Prostate gland (tissue), 2 donors: ENCODE data around the gene KBTBD12. TPM values are rescaled to one million over a fixed set of nuclear protein-coding genes. Genes with fewer than 3 reads are reported as not detected.

Source experiments
- DNase-seq: peaks from one replicate; pipeline ENCODE4 v3.0.0-alpha.2; 2019; ENCODE audit warnings: low spot score
- H3K27ac ChIP-seq, 2 donors: fragments of 200-600 bp; sonication (generic); 2 replicates each; pipeline ENCODE4 v1.5.1; 2017 to 2019
- H3K27me3 ChIP-seq: fragments of 200-600 bp; sonication (generic); replicated peaks from 2 replicates; pipeline ENCODE4 v1.5.1; 2019; ENCODE audit not compliant: insufficient read depth
- H3K36me3 ChIP-seq, 2 donors: fragments of 200-600 bp; sonication (generic); 1 replicate in 1 of 2; 2 replicates in 1 of 2; pipeline versions ENCODE4 v1.5.1 to v1.8.1; 2017 to 2019
- H3K4me1 ChIP-seq: fragments of 200-600 bp; sonication (generic); replicated peaks from 2 replicates; pipeline ENCODE4 v1.5.1; 2019
- H3K4me3 ChIP-seq, 2 donors: fragments of 200-600 bp; sonication (generic); 2 replicates each; pipeline ENCODE4 v1.5.1; 2017 to 2019
- H3K9me3 ChIP-seq: fragments of 200-600 bp; sonication (generic); 2 replicates; pipeline ENCODE4 v1.5.1; 2017
- CTCF ChIP-seq, 4 experiments: fragments of 200-600 bp in 2 of 4; fragments of 450-650 bp in 2 of 4; sonication (generic) in 2 of 4; IDR thresholded peaks; 1 replicate in 3 of 4; 2 replicates in 1 of 4; pipeline ENCODE4 v1.5.1; 2016 to 2019; ENCODE audit warnings: antibody characterized with exemption in 4 of 4, mild to moderate bottlenecking in 2 of 4, moderate library complexity in 2 of 4
- POLR2A ChIP-seq: fragments of 450-650 bp; IDR thresholded peaks from one replicate; pipeline ENCODE4 v1.6.1; 2016; ENCODE audit warnings: antibody characterized with exemption, mild to moderate bottlenecking
- POLR2AphosphoS5 ChIP-seq: sonication (generic); formaldehyde crosslinking; IDR thresholded peaks from one replicate; pipeline ENCODE4 v1.6.1; 2017; ENCODE audit warnings: antibody characterized with exemption
- WGBS: methylation state at CpG from one replicate; pipeline ENCODE4 v1.1.5; 2018; 5-methylcytosine and 5-hydroxymethylcytosine counted together
- intact Hi-C: fragments of 100-400 bp; cut with DNase I; formaldehyde crosslinking; loops from one replicate; pipeline ENCODE4 v1.14.2; 2022
- small RNA-seq, 2 donors: library from RNA; depleted of rRNA; stranded (forward); fragments of <200 nt; gene quantifications; one replicate each; pipeline ENCODE3, GENCODE V24; 2016
- total RNA-seq, 2 donors: library from RNA; depleted of rRNA; stranded (reverse); fragments of >200 nt; gene quantifications; one replicate each; pipeline ENCODE4 v1.1.0, GENCODE V29; 2016

KBTBD12 gene
- total RNA-seq, 2 donors from 2014 or later = 1.2 TPM; not detected in 1

- TF ChIP-seq POLR2A = no peak
- no peak for TF ChIP-seq POLR2AphosphoS5
- no peak for TF ChIP-seq CTCF (IDR thresholded peaks at IDR 0.05)
- no peak for DNase-seq
- intact Hi-C loops = no loop called here
- Histone ChIP-seq H3K9me3 (no peaks in the 10 kb centered on the region), H3K36me3 (no peaks in the 10 kb centered on the region), H3K4me3 (no peak overlapping the region), H3K4me1 (no peaks in the 10 kb centered on the region), H3K27me3 (no peaks in the 10 kb centered on the region), H3K27ac (no peak overlapping the region)
- 90% methylated on average over 1 of the region's 1 CpG for WGBS
These were observed 101.5 kb downstream of the KBTBD12 start for GRCh38 chr3:128016502-128016901.

GRCh38 chr3:128021768-128022372 is 106.8 kb downstream of the KBTBD12 start:
- Histone ChIP-seq H3K36me3 (no peaks in the 10 kb centered on the region), H3K27me3 (no peaks in the 10 kb centered on the region), H3K9me3 (no peaks in the 10 kb centered on the region), H3K4me1 (no peaks in the 10 kb centered on the region), H3K4me3 (no peak overlapping the region), H3K27ac (no peak overlapping the region)
- DNase-seq = no peak
- 75% methylated on average over 8 of the region's 10 CpGs for WGBS
- TF ChIP-seq POLR2A (no peak), POLR2AphosphoS5 (no peak), CTCF (IDR thresholded peaks at IDR 0.05) (no peak)
- intact Hi-C loops = no loop called here

GRCh38 chr3:128033102-128033501 is 118.1 kb downstream of the KBTBD12 start:
- Histone ChIP-seq H3K9me3 (no peaks in the 10 kb centered on the region), H3K27ac (no peak overlapping the region), H3K36me3 (no peaks in the 10 kb centered on the region), H3K4me3 (no peak overlapping the region), H3K4me1 (no peaks in the 10 kb centered on the region), H3K27me3 (no peaks in the 10 kb centered on the region)
- TF ChIP-seq CTCF (IDR thresholded peaks at IDR 0.05) (no peak), POLR2AphosphoS5 (no peak), POLR2A (no peak)
- intact Hi-C loops = no loop called here
- no peak for DNase-seq

- WGBS = 94% methylated on average over 1 of the region's 1 CpG
- TF ChIP-seq CTCF (IDR thresholded peaks at IDR 0.05) = no peak
- TF ChIP-seq POLR2A = no peak
- no peak for TF ChIP-seq POLR2AphosphoS5
- Histone ChIP-seq H3K9me3 (no peaks in the 10 kb centered on the region), H3K27me3 (no peaks in the 10 kb centered on the region), H3K27ac (no peak overlapping the region), H3K36me3 (no peaks in the 10 kb centered on the region), H3K4me1 (no peaks in the 10 kb centered on the region), H3K4me3 (no peak overlapping the region)
- intact Hi-C loops = no loop called here
- DNase-seq = no peak
These were observed 121.1 kb downstream of the KBTBD12 start for GRCh38 chr3:128036119-128036518.

Small RNAs within 50 kb of the gene (small RNA-seq; reads per million reads assigned to genes)
- 0.09 to 0.40 reads per million in 2 donors for gene RNA5SP139

Other genes starting within 250 kb of the KBTBD12 start
- gene ABTB1, start 242.3 kb upstream of the KBTBD12 start, total RNA-seq = 10 to 100 TPM; 33.4 to 60.2 TPM
- 10 to 100 TPM; 20.0 to 31.8 TPM for gene MGLL, start 92.7 kb upstream of the KBTBD12 start, total RNA-seq
- gene SEC61A1, start 137.2 kb downstream of the KBTBD12 start, total RNA-seq = 100 to 1,000 TPM; 166 to 195 TPM
- 10 to 100 TPM; 24.0 to 28.1 TPM for gene RUVBL1, start 208.6 kb downstream of the KBTBD12 start, total RNA-seq
- gene EEFSEC, start 238.2 kb downstream of the KBTBD12 start, total RNA-seq = 10 to 100 TPM; 24.7 to 26.1 TPM